ENCODE measurements around the gene CEP83.

DNA sequence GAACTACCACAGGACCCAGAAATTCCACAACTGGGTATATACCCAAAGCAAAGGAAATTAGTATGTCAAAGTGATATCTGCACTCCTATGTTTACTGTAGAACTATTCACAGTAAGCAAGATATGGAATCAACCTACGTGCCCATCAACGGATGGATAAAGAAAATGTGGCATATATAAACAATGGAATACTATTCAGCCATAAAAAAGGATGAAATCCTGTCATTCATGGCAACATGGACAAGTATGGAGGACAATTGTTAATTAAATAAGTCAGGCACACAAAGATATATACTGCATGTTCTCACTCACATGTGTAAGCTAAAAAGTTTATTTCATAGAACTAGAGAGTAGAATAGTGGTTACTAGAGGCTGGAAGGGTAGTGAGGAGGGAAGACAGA, 97.0 kb downstream of the CEP83 start:
- TF ChIP-seq, protein P1, sequence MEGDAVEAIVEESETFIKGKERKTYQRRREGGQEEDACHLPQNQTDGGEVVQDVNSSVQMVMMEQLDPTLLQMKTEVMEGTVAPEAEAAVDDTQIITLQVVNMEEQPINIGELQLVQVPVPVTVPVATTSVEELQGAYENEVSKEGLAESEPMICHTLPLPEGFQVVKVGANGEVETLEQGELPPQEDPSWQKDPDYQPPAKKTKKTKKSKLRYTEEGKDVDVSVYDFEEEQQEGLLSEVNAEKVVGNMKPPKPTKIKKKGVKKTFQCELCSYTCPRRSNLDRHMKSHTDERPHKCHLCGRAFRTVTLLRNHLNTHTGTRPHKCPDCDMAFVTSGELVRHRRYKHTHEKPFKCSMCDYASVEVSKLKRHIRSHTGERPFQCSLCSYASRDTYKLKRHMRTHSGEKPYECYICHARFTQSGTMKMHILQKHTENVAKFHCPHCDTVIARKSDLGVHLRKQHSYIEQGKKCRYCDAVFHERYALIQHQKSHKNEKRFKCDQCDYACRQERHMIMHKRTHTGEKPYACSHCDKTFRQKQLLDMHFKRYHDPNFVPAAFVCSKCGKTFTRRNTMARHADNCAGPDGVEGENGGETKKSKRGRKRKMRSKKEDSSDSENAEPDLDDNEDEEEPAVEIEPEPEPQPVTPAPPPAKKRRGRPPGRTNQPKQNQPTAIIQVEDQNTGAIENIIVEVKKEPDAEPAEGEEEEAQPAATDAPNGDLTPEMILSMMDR (IDR thresholded peaks at IDR 0.05), result no peak
- TF ChIP-seq POLR2AphosphoS5 (IDR thresholded peaks at IDR 0.05) (no peak), POLR2A (IDR thresholded peaks at IDR 0.05) (no peak)
